Vagina (tissue), 2 donors: ENCODE measurements around the gene RFX7.

ENCODE experiments used
- POLR2A ChIP-seq, 2 donors: fragments of 450-650 bp; IDR thresholded peaks; one replicate each; pipeline ENCODE4 v1.6.1; 2017; ENCODE audit warnings: antibody characterized with exemption in 2 of 2, mild to moderate bottlenecking in 2 of 2, moderate library complexity in 2 of 2
- TF ChIP-seq, protein P1 (sequence below), 3 experiments: fragments of 450-650 bp in 2 of 3; fragments of 200-600 bp in 1 of 3; sonication (generic) in 1 of 3; IDR thresholded peaks; one replicate each; pipeline ENCODE4 v1.5.1; 2017 to 2019; ENCODE audit warnings: antibody characterized with exemption in 3 of 3, mild to moderate bottlenecking in 2 of 3, moderate library complexity in 2 of 3

DNA sequence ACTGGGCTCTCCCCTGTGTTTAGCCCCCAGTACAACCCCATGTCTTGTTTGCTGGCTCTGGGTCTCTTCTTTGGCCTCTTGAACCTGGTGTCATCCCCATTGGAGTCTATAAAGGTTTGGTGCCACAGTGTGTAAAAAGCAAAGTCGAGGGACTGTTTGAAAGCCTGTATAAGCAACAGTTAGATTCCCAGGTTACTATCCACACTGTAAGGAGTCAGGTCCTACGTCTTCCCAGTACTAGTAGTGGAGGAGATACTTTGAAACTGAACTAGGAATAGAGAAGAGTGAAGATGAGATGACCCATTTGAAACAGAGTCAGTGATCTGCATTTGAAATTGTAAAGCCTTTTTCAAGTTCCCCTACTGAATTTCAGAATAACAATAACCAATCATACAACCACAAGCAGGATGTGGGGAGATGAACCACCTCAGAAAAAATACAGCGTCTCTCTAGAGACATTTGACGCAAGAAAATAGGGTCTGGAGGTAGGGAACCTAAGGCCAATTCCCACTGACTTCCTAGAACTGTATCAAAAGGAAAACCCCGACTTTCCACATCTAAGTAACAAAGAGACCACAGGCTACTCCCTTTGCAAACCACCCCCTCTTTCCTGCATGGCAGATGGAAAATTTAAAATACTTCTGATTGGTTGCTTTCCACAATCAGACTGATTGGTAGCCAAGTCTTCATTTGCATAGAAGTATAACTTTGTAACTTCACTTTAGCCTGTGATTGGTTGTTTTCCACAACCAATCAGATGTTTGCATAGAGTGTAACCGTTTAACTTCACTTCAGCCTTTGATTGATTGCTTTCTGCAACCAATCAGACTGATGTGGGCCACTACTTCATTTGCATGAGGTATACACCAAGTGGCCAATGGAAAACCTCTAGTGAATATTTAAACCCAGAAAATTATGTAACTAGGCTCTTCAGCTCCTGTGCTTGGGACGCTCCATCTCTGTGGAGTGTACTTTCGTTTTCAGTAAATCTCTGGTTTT is 200.4 kb downstream of the RFX7 start:
- TF ChIP-seq, protein P1, sequence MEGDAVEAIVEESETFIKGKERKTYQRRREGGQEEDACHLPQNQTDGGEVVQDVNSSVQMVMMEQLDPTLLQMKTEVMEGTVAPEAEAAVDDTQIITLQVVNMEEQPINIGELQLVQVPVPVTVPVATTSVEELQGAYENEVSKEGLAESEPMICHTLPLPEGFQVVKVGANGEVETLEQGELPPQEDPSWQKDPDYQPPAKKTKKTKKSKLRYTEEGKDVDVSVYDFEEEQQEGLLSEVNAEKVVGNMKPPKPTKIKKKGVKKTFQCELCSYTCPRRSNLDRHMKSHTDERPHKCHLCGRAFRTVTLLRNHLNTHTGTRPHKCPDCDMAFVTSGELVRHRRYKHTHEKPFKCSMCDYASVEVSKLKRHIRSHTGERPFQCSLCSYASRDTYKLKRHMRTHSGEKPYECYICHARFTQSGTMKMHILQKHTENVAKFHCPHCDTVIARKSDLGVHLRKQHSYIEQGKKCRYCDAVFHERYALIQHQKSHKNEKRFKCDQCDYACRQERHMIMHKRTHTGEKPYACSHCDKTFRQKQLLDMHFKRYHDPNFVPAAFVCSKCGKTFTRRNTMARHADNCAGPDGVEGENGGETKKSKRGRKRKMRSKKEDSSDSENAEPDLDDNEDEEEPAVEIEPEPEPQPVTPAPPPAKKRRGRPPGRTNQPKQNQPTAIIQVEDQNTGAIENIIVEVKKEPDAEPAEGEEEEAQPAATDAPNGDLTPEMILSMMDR (IDR thresholded peaks at IDR 0.05): no peak
- no peak for TF ChIP-seq POLR2A (IDR thresholded peaks at IDR 0.05)
